SJCRH30 (cell line): ENCODE data around the gene VPS4B. TPM values are rescaled to one million over a fixed set of nuclear protein-coding genes. Genes with fewer than 3 reads are reported as not detected.

Source experiments
- total RNA-seq: library from RNA; depleted of rRNA; stranded (reverse); fragments of >200 nt; shearing (Covaris generic); gene quantifications from 2 replicates; pipeline ENCODE4 v1.2.3, GENCODE V29; 2014; rRNA removed

The VPS4B gene
- total RNA-seq, 1 experiment from 2014 or later = 21.9 TPM

Other genes with a start within 250 kb of the VPS4B start
- gene BCL2, start 102.7 kb downstream of the VPS4B start, total RNA-seq = 6.0 and 6.8 TPM in 2 replicates
- gene KDSR, start 55.3 kb downstream of the VPS4B start, total RNA-seq = 13.8 and 15.3 TPM in 2 replicates
- not detected in 2 replicates for gene SERPINB5, start 54.5 kb upstream of the VPS4B start, total RNA-seq
- not detected in 2 replicates for gene SERPINB12, start 119.9 kb upstream of the VPS4B start, total RNA-seq
- not detected in 2 replicates for gene SERPINB13, start 164.9 kb upstream of the VPS4B start, total RNA-seq
- not detected in 2 replicates for gene SERPINB4, start 221.8 kb upstream of the VPS4B start, total RNA-seq
- not detected in 2 replicates for gene SERPINB3, start 239.4 kb upstream of the VPS4B start, total RNA-seq